A172 (cell line): ENCODE results near the gene XAGE1B. TPM values are rescaled to one million over a fixed set of nuclear protein-coding genes. Genes with fewer than 3 reads are reported as not detected.
"Not testable (repeated sequence)": the region's sequence is repeated elsewhere in the genome, so short reads cannot be mapped to it uniquely, and the experiment has no call there.

Experiments used
- DNase-seq: peaks from one replicate; pipeline ENCODE4 v3.0.0-alpha.2; 2015; ENCODE audit warnings: low spot score
- total RNA-seq: library from RNA; depleted of rRNA; stranded (reverse); fragments of >200 nt; shearing (Covaris generic); gene quantifications from 2 replicates; pipeline ENCODE4 v1.2.3, GENCODE V29; 2014; rRNA removed

XAGE1B gene, protein sequence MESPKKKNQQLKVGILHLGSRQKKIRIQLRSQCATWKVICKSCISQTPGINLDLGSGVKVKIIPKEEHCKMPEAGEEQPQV
- 1.3 and 6.4 TPM in 2 replicates for total RNA-seq

DNA sequence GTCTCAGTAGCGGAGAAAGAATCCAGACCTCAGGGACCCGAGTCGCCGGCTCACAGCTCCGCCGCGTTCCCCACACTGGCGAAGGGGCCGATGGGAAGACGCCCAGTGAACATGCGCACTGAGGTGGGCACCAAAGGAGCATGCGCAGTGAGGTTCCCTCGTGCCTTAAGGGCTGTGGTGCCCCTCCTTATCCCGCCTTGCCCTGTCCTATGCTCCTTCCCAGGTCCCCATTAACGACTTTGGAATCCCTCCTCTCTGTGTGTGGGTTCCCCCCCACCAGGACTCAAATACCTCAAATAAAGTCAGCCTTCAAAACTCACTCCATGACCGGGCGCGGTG is at the start of gene XAGE1B:
Gene XAGE1B (minus strand): TSS at position 77 of the 339 bp plus-strand sequence. CDS start 1,536 bp downstream, outside the sequence.
- not testable (repeated sequence) for DNase-seq

DNA sequence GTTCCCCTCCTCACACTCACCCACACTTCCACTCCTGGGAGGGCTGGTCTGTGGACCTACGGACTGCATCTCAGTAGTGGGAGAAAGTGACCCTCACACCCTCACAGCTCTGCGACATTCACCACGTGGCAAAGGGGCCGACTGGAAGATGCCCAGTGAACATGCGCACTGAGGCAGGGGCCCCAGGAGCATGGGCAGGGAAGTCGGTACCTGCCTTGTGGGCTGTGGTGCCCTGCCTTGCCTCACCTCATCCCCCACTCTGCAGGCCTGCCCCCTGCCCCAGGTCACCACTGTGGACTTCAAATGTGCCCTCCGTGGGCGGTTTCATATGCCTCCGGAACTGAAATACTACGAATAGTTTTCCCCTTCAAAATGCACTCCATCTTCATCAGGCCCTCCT is 46.2 kb upstream of the XAGE1B start:
- DNase-seq: no peak

DNA sequence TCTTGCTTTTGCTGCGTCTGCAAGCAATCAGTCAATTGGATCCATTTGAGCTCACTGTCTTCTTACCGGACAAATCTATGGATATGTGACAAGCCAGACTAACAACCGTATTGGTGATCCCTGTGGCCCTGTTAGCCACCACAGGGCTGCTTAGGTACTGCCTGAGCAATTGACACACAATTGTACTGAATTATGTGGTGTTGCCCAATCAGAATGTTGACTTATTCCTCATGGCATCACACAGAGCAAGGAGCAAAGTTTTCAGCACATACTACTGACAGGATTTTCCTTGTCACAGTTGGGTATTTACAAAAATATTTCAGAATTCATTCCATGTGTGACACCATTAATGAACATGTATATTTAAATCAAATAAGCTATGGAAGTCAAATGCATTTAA is 41.3 kb upstream of the XAGE1B start:
- DNase-seq: no peak

DNA sequence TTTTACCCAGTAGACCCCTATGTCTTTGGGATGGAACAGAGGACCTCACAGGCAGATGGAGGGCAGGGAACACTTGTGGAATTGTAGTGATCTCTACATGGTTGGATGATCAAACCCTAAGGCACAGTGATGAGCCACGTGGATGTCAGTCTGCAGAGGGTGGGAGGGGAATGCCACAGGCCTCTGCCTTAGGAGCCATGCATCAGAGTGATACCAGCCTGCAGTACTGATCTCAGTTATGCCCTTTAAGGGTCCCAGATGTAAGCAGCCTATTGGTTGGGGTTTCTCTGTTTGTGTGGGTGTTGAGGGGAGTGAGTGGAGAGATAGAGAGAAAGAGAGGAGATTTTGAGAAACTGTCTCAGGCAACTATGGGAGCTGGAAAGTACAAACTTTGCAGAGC is 39.9 kb upstream of the XAGE1B start:
- no peak for DNase-seq

DNA sequence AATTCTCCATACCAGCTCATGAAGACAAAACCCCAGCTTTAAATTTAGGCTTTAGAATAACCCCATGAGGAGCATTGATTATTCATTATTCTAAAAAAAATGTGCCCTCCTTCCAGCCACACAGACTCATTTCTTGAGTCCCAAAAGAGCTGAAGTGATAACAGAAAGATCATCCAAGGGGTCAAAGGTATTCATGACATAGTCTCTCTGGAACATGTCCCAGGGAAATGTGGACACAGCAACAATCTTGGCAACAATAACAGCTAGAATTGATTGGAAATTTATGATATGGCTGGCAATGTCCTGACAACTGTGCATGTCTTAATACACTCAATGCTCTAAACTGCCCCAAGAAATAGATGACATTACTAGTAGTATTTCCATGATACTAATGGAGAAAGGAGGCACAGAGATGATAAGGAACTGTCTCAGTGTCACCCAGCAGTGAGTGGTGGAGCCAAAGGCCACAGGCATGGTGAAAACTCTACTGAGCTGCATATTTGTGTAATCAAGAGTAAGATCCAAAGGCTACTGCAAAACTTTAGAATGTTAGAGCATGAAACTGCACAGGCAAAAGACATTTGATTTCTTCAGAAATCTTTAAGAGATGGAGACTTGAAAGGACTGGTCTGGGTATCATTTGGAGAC is 37.3 kb upstream of the XAGE1B start:
- DNase-seq: no peak

DNA sequence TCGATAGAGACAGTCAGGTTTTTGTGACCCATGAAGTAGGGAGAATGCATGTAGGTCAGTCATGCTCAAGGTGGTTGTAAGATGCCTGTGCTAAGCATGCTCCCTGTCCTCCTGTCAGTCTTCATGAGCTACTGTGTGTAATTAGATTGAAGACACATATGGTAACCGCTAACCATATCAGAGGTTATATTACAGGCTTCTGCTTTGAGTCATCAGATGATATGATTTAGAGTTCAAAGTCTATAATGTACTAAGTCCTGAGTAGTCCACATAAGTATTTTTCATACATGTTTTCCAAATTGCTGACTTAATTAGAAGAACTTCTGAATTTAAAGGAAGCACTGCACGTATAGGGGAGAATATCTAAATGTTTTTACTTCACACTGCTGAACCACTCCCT is 31.9 kb upstream of the XAGE1B start:
- not testable (repeated sequence) for DNase-seq

DNA sequence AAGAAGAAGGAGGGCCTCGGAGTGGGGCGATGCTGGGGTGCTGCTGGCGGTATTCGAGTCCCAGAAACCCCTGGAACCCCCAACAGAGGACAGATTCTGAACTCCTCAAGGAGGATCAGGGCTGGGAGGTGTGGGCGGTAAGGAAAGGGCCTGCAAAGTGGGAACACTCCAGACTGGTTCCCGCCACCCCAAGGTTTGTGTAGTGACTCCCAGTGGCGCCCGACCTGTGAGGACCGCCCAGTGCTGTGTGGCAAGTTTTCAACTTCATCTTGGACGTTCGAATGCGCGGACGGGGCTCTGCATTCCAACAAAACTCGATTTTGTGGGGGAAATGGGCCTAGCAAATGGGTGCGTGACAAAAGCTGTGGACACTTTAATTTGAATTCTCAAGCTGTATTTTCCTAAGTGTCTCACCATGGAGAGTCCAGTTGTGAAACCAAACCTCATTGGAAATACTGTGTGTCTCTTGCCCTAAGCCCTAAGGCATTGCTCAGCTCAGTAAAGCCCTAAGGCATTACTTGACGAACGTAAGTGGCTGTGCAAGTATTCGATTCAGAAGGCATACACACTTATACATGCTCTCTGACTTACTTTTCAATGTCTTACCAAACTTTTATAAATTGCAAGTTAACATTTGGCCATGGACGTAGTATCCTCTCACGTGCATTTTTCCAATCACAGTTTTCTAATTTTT is 27.4 kb upstream of the XAGE1B start:
- DNase-seq: no peak

DNA sequence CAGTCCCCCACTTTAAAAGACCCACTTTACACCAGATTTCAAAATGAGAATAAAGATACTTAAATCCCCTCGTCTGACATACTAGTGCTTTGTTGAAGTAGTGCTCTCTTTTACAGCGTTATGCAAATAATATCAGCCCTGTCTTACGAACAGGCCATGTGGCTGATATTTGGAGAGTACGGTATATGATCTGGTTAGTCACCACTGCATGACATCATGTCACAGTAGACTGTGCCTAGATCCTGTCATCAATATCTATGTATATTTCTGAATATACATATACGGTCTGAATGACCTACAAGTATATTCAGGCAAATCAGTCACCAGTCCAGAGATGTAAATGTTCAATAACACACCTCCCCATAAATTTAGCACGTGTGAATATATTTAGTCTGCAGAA is 25.4 kb upstream of the XAGE1B start:
- DNase-seq: no peak

DNA sequence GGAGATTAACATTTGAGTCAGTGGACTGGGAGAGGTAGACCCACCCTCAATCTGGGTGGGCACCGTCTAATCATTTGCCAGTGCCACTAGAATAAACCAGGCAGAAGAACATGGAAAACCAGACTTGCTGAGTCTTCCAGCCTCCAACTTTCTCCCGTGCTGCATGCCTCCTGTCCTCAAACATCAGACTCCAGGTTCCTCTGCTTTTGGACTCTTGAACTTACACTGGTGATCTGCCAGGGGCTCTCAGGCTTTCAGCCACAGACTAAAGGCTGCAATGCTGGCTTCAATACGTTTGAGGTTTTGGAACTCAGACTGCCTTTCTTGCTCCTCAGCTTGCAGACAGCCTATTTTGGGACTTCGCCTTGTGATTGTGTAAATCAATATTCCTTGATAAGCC is 24.2 kb upstream of the XAGE1B start:
- not testable (repeated sequence) for DNase-seq

DNA sequence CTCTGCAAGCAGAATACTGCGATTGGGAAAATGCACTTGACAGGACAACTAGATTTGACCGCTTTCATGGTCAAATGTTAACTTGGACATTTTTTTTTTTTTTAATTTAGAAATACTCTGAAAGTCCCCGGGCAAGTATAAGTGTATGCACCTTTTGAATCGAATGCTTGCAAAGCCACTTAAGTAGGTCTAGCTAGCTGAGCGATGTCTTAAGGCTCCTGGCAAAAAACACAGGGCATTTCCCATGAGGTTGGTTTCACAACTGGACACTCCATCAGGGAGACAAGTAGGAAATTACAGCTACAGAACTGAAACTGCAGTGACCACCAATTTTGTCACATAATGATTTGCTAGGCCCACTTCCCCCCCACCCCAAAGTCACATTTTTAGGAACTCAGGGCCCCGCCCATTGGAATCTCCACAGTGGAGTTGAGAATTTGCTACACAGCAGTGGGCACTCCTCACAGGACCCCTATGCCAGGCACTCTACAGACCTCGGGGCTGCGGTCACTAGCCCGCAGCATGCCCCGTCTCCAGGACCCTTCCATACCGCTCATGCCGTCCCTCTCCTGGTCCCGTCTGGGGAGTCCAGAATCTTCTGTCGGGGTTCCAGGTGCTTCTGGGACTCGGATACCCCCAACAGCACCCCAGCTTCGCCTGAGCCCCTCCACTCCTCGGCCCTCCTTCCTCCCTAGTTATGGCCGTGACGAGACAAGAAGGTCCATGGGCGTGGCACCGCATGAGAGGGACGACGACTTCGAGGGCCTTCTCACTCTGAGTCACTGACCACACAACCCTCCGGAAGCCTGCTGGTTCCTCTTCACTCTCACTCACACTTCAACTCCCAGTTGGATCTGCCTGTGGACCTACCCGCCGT is 515 bp downstream of the XAGE1B start:
- not testable (repeated sequence) for DNase-seq

DNA sequence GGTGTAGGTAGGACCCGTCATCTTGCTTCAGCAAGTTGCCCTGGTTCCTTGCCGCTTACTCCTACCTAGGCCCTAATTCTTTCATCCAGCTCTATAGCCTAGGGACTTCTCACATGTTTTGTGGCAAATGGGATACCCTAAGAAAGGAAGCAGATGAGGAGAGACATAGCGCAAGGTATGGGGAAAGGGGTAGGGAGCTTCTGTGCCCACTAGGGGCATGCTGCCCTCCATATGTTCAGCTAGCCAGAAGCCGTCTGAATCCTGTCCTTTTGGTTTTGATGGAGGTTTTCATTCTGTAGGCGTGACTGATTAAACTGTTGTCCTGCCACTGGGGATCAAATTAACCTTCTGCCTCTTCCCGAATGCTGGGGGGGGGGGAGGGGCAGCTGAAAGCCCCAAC is 5.7 kb downstream of the XAGE1B start:
- not testable (repeated sequence) for DNase-seq

DNA sequence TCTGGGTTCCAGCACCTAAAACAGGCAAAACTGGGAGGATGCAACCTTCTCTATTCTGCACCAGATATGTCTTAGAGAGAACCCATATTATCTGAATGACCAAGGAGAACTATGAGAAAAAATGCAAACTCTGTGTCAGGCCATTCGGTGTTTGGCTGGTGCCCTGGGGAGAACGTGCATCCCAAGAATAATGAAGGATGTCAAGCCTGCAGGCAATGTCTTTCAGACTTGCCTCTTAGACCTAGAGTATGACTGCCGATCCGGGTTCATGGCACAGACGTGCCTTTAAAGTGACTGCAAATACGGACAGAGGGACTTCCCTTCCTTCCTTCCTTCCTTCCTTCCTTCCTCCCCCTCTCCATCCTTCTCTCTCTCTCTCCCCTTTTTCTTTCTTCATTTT is 6.9 kb downstream of the XAGE1B start:
- no peak for DNase-seq

DNA sequence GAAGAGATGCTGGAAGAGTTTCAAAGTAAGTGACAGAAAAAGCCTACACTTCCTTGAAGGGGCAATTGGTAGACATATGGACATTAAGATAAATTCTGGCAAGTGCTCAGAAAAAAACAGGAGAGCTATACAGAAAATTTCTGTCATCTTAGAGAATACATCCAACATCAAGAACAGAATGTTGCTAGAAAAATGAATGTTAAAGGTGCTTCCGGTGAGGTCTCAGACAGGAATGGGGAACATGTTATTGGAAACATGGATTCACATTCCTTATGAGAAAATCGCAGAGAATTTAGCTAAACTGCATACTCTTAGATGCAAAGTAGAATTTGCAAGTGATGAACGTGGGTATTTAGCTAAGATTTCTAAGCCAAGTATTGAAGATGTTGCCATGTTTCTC is 9.5 kb downstream of the XAGE1B start:
- DNase-seq: no peak

DNA sequence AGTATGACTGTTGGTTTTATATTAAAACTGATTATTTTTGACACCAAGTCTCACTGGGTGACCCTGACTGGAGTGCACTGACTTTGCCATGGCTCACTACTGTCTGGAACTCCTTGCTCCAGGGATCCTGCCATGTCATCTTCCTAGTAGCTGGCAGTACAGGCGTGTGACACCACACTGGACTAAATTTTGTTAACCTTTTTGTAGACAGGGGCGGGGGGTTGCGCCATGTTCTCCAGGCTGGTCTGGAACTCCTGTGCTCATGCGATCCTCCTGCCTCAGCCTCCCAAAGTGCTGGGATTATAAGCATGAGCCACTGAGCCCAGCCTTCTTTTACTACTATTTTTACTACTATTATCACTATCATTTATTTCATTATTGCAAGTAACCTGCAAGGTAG is 12.3 kb downstream of the XAGE1B start:
- no peak for DNase-seq

DNA sequence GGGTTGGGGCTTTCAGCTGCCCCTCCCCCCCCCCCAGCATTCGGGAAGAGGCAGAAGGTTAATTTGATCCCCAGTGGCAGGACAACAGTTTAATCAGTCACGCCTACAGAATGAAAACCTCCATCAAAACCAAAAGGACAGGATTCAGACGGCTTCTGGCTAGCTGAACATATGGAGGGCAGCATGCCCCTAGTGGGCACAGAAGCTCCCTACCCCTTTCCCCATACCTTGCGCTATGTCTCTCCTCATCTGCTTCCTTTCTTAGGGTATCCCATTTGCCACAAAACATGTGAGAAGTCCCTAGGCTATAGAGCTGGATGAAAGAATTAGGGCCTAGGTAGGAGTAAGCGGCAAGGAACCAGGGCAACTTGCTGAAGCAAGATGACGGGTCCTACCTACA is 15.5 kb downstream of the XAGE1B start:
- not testable (repeated sequence) for DNase-seq

DNA sequence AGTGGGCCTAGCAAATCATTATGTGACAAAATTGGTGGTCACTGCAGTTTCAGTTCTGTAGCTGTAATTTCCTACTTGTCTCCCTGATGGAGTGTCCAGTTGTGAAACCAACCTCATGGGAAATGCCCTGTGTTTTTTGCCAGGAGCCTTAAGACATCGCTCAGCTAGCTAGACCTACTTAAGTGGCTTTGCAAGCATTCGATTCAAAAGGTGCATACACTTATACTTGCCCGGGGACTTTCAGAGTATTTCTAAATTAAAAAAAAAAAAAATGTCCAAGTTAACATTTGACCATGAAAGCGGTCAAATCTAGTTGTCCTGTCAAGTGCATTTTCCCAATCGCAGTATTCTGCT is 20.5 kb downstream of the XAGE1B start:
- DNase-seq: not testable (repeated sequence)

DNA sequence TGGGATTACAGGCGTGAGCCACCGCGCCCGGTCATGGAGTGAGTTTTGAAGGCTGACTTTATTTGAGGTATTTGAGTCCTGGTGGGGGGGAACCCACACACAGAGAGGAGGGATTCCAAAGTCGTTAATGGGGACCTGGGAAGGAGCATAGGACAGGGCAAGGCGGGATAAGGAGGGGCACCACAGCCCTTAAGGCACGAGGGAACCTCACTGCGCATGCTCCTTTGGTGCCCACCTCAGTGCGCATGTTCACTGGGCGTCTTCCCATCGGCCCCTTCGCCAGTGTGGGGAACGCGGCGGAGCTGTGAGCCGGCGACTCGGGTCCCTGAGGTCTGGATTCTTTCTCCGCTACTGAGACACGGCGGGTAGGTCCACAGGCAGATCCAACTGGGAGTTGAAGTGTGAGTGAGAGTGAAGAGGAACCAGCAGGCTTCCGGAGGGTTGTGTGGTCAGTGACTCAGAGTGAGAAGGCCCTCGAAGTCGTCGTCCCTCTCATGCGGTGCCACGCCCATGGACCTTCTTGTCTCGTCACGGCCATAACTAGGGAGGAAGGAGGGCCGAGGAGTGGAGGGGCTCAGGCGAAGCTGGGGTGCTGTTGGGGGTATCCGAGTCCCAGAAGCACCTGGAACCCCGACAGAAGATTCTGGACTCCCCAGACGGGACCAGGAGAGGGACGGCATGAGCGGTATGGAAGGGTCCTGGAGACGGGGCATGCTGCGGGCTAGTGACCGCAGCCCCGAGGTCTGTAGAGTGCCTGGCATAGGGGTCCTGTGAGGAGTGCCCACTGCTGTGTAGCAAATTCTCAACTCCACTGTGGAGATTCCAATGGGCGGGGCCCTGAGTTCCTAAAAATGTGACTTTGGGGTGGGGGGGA is 21.1 kb downstream of the XAGE1B start, which contains the start of gene XAGE1A:
Gene XAGE1A (plus strand): TSS at position 264 of the 874 bp plus-strand sequence. CDS start 1,554 bp downstream, outside the sequence.
- not testable (repeated sequence) for DNase-seq

DNA sequence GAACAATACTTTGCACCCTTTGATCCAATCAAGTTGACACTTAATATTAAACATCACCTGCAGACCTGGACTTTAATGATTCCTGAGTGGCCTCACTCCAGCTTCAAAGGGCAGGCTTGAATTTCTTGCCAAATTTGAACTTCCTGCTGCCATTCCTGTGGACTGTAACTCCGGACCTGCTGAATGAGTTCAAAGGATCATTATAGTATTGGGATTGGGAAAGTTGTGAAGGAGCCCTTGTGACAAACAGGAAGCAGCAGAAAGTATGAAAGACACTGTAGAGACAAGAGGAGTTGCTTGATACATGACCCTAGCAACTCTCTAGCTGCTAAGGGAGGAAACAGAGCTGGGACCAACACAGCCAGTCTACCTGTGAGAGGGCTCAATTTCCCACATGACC is 45.6 kb downstream of the XAGE1B start:
- not testable (repeated sequence) for DNase-seq
